Measurements from ENCODE around the gene RCVRN. TPM values are rescaled to one million over a fixed set of nuclear protein-coding genes. Genes with fewer than 3 reads are reported as not detected.

RCVRN gene
- total and polyA plus RNA-seq, 7 donors, result 0.23 TPM; not detected in 6

DNA sequence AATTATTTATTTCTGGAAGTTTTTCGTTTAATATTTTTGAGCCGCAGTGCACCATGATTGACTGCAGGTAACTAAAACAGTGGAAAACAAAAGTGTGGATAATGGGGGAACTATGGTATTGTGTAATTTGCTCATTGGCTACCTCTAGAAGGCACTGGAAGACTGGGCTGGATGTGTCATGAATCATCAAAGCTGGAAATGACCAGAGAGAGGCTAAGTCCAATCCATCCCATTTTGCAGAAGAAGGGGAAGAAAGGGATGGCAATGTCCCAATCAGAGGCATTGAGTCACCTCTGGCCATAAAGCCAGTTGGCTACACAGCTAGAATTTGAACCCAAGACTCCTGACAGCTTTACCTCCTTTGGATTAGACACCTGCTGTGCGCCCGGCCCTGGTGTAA, 50.0 kb downstream of the RCVRN start:
- no peak for ATAC-seq
- WGBS, 3 donors, result 76 to 89% (median 83%) methylated on average over 4 of the region's 4 CpGs
- intact Hi-C loops (cut with DNase I), result loop anchor here in 1 of 2 donors (5.0 kb wide), 1 partner anchor 33 kb away; the partner anchor contains the start of gene GSG1L2

DNA sequence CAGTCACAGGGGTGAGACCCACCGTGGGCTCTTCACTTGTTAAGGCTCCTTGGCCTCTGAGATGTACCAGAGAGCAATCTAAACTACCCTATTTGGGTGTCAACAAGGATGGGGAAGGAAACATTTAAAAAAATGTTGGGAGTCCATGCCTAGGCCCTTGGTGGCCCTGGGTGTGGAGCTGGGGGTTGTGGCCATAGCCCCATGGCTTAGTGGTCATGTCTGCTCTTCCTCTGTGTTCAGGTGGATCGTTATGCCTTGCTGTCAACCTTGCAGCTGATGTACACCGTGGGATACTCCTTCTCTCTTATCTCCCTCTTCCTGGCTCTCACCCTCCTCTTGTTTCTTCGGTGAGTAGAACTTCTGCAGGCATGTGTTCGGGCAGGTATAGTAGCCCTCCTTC, 50.8 kb downstream of the RCVRN start:
- no peak for DNase-seq
- Histone ChIP-seq H3K9me3 (no peaks in the 10 kb centered on the region), H3K27ac (no peak overlapping the region), H3K4me3 (no peak overlapping the region), H3K4me1 (no peaks in the 10 kb centered on the region), H3K36me3 (ENCODE audit: insufficient read depth in 1 of 2, low read depth in 1 of 2) (no peaks in the 10 kb centered on the region), H3K27me3 (ENCODE audit: insufficient read depth in 3 of 3, low read length in 2 of 3) (peaks cover 0 to 2% (median 0%) of the 10 kb centered on the region in 3 donors)
- 86 to 93% (median 88%) methylated on average over 5 of the region's 5 CpGs for WGBS, 3 donors
- intact Hi-C loops (cut with DNase I), result no loop called here
- ATAC-seq, result no peak
- TF ChIP-seq, protein P1, sequence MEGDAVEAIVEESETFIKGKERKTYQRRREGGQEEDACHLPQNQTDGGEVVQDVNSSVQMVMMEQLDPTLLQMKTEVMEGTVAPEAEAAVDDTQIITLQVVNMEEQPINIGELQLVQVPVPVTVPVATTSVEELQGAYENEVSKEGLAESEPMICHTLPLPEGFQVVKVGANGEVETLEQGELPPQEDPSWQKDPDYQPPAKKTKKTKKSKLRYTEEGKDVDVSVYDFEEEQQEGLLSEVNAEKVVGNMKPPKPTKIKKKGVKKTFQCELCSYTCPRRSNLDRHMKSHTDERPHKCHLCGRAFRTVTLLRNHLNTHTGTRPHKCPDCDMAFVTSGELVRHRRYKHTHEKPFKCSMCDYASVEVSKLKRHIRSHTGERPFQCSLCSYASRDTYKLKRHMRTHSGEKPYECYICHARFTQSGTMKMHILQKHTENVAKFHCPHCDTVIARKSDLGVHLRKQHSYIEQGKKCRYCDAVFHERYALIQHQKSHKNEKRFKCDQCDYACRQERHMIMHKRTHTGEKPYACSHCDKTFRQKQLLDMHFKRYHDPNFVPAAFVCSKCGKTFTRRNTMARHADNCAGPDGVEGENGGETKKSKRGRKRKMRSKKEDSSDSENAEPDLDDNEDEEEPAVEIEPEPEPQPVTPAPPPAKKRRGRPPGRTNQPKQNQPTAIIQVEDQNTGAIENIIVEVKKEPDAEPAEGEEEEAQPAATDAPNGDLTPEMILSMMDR (IDR thresholded peaks at IDR 0.05), result no peak

More for the DNA sequence above, 50.0 kb downstream of the RCVRN start:
- Histone ChIP-seq H3K4me3 (no peak overlapping the region), H3K9me3 (no peaks in the 10 kb centered on the region), H3K27me3 (ENCODE audit: insufficient read depth in 3 of 3, low read length in 2 of 3) (peaks cover 0 to 2% (median 0%) of the 10 kb centered on the region in 3 donors), H3K4me1 (no peaks in the 10 kb centered on the region), H3K36me3 (ENCODE audit: insufficient read depth in 1 of 2, low read depth in 1 of 2) (no peaks in the 10 kb centered on the region), H3K27ac (no peak overlapping the region)
- DNase-seq, result no peak
- TF ChIP-seq, protein P1 (IDR thresholded peaks at IDR 0.05), result no peak

DNA sequence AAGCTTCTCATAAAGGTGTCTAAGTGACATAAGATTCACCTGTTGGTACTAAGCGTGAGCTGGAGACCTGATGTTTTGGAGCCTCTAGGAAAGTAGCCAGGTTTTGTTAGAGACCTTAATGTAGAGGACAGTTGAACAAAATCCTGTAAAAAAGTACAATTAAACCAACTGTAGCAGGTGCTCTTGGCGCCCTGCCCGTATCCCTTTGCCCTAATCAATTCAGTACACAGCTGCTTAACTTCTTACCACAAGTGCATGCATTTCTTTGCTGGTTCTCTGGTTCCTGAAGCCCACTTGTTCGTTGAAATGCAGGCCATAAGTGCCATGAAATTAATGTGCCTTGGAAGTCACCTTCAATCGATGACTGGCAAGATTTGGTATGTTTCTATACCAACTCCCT, 54.9 kb downstream of the RCVRN start:
- Histone ChIP-seq H3K9me3 (no peaks in the 10 kb centered on the region), H3K27ac (no peak overlapping the region), H3K36me3 (ENCODE audit: insufficient read depth in 1 of 2, low read depth in 1 of 2) (no peaks in the 10 kb centered on the region), H3K27me3 (ENCODE audit: insufficient read depth in 3 of 3, low read length in 2 of 3) (peaks cover 0 to 2% (median 0%) of the 10 kb centered on the region in 3 donors), H3K4me3 (no peak overlapping the region), H3K4me1 (no peaks in the 10 kb centered on the region)
- DNase-seq (no peak), ATAC-seq (no peak)
- TF ChIP-seq, protein P1 (IDR thresholded peaks at IDR 0.05), result no peak
- intact Hi-C loops (cut with DNase I), result no loop called here
- 66 to 73% (median 72%) methylated on average over 5 of the region's 5 CpGs for WGBS, 3 donors

Other genes with a start within 250 kb of the RCVRN start
- gene DHRS7C, start 113.7 kb downstream of the RCVRN start, total RNA-seq, result 10 to 100 TPM; 34.3 to 73.3 (median 40.4) TPM
- 100 to 1,000 TPM in 1 of 3 donors, 10 to 100 TPM in 2; 26.9 to 112 (median 95.8) TPM for gene DHRS7C, start 113.7 kb downstream of the RCVRN start, polyA plus RNA-seq
- gene GSG1L2, start 83.2 kb downstream of the RCVRN start, total RNA-seq, result not detected
- gene GSG1L2, start 83.2 kb downstream of the RCVRN start, polyA plus RNA-seq, result not detected
- under 1 TPM in 2 of 4 donors, not detected in 2; 0.17 to 0.30 TPM for gene GLP2R, start 79.3 kb downstream of the RCVRN start, total RNA-seq
- gene GLP2R, start 79.3 kb downstream of the RCVRN start, polyA plus RNA-seq, result under 1 TPM in 1 of 3 donors, not detected in 2; 0.12 TPM